ENCODE data around the gene ATP1A1.

- TF ChIP-seq CTCF (IDR thresholded peaks at IDR 0.05) (no peak), POLR2A (IDR thresholded peaks at IDR 0.05) (no peak)
These were observed 32.4 kb upstream of the ATP1A1 start for GRCh38 chr1:116340506-116341231.
